ENCODE data around the gene GPR142.

DNA sequence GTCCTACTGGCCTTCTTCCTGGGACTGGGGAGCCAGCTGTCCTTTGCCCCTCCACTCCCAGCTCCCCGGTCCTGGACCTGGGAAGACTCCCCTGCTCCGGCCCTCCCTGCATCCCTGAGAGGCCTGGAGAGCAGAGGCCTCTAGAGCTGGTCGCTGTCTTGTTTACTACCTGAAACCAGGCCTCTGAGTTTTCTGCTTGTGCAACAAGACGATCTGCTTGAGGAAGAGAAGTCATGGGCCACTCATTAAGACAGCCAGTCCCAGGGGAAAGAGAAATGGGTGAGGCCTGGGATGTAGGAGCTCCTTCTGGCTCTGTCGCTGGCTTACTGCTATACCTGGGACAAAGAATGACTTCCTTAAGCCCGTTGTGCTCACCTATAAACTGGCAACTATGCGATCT is 34.7 kb downstream of the GPR142 start:
- TF ChIP-seq, protein P1, sequence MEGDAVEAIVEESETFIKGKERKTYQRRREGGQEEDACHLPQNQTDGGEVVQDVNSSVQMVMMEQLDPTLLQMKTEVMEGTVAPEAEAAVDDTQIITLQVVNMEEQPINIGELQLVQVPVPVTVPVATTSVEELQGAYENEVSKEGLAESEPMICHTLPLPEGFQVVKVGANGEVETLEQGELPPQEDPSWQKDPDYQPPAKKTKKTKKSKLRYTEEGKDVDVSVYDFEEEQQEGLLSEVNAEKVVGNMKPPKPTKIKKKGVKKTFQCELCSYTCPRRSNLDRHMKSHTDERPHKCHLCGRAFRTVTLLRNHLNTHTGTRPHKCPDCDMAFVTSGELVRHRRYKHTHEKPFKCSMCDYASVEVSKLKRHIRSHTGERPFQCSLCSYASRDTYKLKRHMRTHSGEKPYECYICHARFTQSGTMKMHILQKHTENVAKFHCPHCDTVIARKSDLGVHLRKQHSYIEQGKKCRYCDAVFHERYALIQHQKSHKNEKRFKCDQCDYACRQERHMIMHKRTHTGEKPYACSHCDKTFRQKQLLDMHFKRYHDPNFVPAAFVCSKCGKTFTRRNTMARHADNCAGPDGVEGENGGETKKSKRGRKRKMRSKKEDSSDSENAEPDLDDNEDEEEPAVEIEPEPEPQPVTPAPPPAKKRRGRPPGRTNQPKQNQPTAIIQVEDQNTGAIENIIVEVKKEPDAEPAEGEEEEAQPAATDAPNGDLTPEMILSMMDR (IDR thresholded peaks at IDR 0.05 in 2 of 3, conservative IDR thresholded peaks at IDR 0.05 in 1 of 3; ENCODE audit: control insufficient read depth in 2 of 3, extremely low read depth in 1 of 3, insufficient read depth in 1 of 3, low read depth in 3 of 3, low read length in 3 of 3), result no peak
- no peak for TF ChIP-seq TCF12 (IDR thresholded peaks at IDR 0.05; ENCODE audit: low read depth, low read length)
- TF ChIP-seq, protein P2, sequence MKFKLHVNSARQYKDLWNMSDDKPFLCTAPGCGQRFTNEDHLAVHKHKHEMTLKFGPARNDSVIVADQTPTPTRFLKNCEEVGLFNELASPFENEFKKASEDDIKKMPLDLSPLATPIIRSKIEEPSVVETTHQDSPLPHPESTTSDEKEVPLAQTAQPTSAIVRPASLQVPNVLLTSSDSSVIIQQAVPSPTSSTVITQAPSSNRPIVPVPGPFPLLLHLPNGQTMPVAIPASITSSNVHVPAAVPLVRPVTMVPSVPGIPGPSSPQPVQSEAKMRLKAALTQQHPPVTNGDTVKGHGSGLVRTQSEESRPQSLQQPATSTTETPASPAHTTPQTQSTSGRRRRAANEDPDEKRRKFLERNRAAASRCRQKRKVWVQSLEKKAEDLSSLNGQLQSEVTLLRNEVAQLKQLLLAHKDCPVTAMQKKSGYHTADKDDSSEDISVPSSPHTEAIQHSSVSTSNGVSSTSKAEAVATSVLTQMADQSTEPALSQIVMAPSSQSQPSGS (IDR thresholded peaks at IDR 0.05; ENCODE audit: low read length), result no peak
- no peak for TF ChIP-seq SMARCA5 (IDR thresholded peaks at IDR 0.05)
- TF ChIP-seq, protein P3, sequence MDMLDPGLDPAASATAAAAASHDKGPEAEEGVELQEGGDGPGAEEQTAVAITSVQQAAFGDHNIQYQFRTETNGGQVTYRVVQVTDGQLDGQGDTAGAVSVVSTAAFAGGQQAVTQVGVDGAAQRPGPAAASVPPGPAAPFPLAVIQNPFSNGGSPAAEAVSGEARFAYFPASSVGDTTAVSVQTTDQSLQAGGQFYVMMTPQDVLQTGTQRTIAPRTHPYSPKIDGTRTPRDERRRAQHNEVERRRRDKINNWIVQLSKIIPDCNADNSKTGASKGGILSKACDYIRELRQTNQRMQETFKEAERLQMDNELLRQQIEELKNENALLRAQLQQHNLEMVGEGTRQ (IDR thresholded peaks at IDR 0.05; ENCODE audit: borderline replicate concordance, low read depth, low read length), result no peak
- no peak for TF ChIP-seq POLR2A (IDR thresholded peaks at IDR 0.05; ENCODE audit: low read depth, low read length)
- TF ChIP-seq MEF2A (IDR thresholded peaks at IDR 0.05; ENCODE audit: insufficient read depth, low read depth, low read length), result no peak
- TF ChIP-seq SRF (IDR thresholded peaks at IDR 0.05; ENCODE audit: low read depth in 2 of 2, low read length in 2 of 2), result no peak
- no peak for TF ChIP-seq NR2C2 (IDR thresholded peaks at IDR 0.05; ENCODE audit: borderline replicate concordance, control insufficient read depth, insufficient read length, low read depth)
- TF ChIP-seq SMC3 (IDR thresholded peaks at IDR 0.05; ENCODE audit: borderline replicate concordance, low read length), result no peak
- TF ChIP-seq, protein P4, sequence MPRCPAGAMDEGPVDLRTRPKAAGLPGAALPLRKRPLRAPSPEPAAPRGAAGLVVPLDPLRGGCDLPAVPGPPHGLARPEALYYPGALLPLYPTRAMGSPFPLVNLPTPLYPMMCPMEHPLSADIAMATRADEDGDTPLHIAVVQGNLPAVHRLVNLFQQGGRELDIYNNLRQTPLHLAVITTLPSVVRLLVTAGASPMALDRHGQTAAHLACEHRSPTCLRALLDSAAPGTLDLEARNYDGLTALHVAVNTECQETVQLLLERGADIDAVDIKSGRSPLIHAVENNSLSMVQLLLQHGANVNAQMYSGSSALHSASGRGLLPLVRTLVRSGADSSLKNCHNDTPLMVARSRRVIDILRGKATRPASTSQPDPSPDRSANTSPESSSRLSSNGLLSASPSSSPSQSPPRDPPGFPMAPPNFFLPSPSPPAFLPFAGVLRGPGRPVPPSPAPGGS (IDR thresholded peaks at IDR 0.05; ENCODE audit: borderline replicate concordance, insufficient read depth, low read depth, low read length, poor library complexity, severe bottlenecking), result no peak
- TF ChIP-seq CREB1 (IDR thresholded peaks at IDR 0.05; ENCODE audit: low read depth), result no peak
- no peak for TF ChIP-seq CBX3 (IDR thresholded peaks at IDR 0.05; ENCODE audit: borderline replicate concordance, low read depth)

Measured in GM12878 (cell line).